ENCODE data around the gene UBE2Q2.

The UBE2Q2 gene

DNA sequence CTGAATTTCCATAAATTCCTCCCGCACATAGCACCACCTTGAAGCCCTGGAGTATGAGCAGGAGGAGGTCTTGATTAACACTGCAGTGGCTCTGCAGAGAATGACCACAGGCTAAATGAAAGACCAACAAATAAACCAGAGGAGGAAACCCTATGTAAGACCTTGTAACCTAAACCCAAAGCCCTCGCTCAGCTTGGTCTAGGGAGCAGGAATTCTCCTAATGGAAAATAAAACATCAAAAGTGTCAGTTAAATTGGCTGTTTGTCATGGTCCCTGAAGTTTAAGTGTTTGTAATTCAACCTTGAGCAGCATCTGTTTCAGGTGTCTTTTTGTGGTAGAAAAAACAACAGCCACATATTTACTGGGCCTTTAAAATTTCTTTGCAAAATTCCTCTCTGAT lies 9.2 kb upstream of the UBE2Q2 start:
- DNase-seq (ENCODE audit: low spot score), result no peak

GRCh38 chr15:75835990-75836958 lies 7.0 kb upstream of the UBE2Q2 start:
- TF ChIP-seq, protein P1, sequence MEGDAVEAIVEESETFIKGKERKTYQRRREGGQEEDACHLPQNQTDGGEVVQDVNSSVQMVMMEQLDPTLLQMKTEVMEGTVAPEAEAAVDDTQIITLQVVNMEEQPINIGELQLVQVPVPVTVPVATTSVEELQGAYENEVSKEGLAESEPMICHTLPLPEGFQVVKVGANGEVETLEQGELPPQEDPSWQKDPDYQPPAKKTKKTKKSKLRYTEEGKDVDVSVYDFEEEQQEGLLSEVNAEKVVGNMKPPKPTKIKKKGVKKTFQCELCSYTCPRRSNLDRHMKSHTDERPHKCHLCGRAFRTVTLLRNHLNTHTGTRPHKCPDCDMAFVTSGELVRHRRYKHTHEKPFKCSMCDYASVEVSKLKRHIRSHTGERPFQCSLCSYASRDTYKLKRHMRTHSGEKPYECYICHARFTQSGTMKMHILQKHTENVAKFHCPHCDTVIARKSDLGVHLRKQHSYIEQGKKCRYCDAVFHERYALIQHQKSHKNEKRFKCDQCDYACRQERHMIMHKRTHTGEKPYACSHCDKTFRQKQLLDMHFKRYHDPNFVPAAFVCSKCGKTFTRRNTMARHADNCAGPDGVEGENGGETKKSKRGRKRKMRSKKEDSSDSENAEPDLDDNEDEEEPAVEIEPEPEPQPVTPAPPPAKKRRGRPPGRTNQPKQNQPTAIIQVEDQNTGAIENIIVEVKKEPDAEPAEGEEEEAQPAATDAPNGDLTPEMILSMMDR (conservative IDR thresholded peaks at IDR 0.05; ENCODE audit: low read depth), result no peak
- DNase-seq (ENCODE audit: low spot score), result no peak
- ChIA-PET CTCF (no interaction called here), POLR2A (ENCODE audit: low non-redundant PET) (no interaction called here)
- no peak overlapping the region for H3K27ac ChIP-seq

More for the DNA sequence above, 9.2 kb upstream of the UBE2Q2 start:
- ChIA-PET CTCF (interaction anchor here (0.7 kb wide), 1 partner anchor 87 kb away, joined by 3 read pairs; no protein-coding TSS in a partner anchor), POLR2A (ENCODE audit: low non-redundant PET) (no interaction called here)
- TF ChIP-seq, protein P1 (conservative IDR thresholded peaks at IDR 0.05; ENCODE audit: low read depth), result no peak
- H3K27ac ChIP-seq, result no peak overlapping the region

DNA sequence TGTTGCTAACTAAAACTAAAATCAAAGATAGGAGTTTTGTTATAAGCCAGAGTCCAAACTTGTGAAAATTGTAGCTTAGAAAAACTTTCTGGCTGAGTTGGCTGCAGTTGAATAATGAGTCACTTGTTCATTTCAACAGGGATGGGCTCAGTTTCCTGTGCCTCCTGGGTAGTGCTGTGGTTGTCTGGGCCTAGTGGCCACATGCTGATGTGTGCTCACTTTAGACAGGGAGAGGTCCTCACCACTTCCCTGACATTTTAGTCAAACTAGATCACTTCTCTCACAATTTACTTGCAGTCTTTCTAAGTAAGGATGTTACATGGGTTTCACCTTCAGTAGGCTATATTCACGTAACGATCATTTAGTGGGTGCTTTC lies 6.3 kb upstream of the UBE2Q2 start:
- TF ChIP-seq, protein P1 (conservative IDR thresholded peaks at IDR 0.05; ENCODE audit: low read depth), result no peak
- ChIA-PET POLR2A (ENCODE audit: low non-redundant PET) (no interaction called here), CTCF (no interaction called here)
- peak; percentile 57 for DNase-seq (ENCODE audit: low spot score)
- H3K27ac ChIP-seq, result peak overlapping the region; percentile 19; the same call in 1 of the 2 replicates

- POLR2A ChIA-PET (ENCODE audit: low non-redundant PET), result no interaction called here
- TF ChIP-seq, protein P1 (conservative IDR thresholded peaks at IDR 0.05; ENCODE audit: low read depth), result no peak
- DNase-seq (ENCODE audit: low spot score), result peak; percentile 41
- CTCF ChIA-PET, result interaction anchor here (0.8 to 1.5 kb wide), 2 partner anchors 31 to 39 kb away, joined by 3 to 6 read pairs; no protein-coding TSS in a partner anchor
- no peak overlapping the region for H3K27ac ChIP-seq
Measured at GRCh38 chr15:75840659-75841058, 2.6 kb upstream of the UBE2Q2 start.

DNA sequence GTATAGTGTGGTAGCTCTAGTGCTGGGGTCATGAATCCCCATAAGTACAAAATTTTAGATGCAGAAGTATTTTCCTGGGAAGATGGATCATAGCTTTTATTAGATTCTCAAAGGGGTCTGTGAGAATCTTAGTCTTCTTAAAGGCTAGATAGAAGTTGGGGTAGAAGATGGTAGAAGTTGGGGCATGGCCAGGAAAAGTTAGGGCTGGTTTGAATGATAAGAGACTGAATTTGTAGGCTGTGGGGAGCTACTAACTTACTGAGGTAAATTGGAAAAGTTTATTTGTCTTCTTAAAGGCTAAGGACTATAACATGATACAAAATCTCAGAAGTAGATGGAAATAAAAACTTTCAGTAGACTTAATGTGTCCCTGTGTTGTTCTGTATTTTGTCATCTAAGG lies 1.6 kb upstream of the UBE2Q2 start:
- TF ChIP-seq, protein P1 (conservative IDR thresholded peaks at IDR 0.05; ENCODE audit: low read depth), result no peak
- POLR2A ChIA-PET (ENCODE audit: low non-redundant PET), result no interaction called here
- no peak overlapping the region for H3K27ac ChIP-seq
- CTCF ChIA-PET, result interaction anchor here (0.5 to 1.5 kb wide), 3 partner anchors 32 to 296 kb away, joined by 3 to 6 read pairs (median 4); no protein-coding TSS in a partner anchor
- DNase-seq (ENCODE audit: low spot score), result no peak

DNA sequence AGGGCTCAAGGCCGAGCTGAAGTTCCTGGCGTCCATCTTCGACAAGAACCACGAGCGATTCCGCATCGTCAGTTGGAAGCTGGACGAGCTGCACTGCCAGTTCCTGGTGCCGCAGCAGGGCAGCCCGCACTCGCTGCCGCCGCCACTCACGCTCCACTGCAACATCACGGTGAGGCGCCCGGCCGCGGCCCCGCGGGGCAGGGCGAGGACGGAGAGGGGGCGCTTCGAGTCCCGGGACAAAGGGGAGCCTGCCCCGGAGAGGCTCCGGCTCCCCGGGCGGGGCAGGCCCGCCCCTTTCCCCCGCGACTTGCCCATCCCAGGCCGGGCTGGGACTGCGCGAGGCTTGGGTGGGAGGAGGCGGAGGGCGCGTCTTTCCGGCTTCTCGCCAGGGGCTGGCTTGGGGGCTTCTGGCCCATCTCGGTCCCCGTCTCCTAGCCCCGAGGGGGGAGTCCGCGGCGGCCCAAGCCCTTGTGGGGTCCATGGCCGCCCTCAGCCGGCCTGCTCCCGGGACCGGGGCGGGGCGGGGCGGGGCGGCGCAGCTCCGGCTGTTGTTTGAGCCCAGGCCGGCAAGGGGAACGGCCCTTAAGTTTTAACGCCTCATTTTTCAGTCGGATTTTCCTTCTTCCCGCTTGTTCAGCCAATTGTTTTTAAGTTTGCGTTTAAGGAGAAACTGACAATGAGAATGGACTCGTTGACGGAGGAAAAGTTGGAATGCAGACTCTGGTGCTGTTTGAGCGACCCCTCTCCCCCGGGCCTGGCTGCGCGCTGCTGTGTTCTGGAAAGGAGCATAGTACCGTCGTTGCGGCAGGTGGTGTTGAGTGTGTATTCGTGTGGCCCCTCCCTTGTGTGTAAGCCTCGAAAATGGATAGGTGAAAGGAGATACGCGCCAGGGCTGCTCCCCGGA lies 683 bp downstream of the UBE2Q2 start:
- TF ChIP-seq, protein P1 (conservative IDR thresholded peaks at IDR 0.05; ENCODE audit: low read depth), result no peak
- POLR2A ChIA-PET (ENCODE audit: low non-redundant PET), result interaction anchor here (0.7 kb wide), 1 partner anchor 30 kb away, joined by 3 read pairs; no protein-coding TSS in a partner anchor
- peak overlapping the region; percentile 89 for H3K27ac ChIP-seq
- DNase-seq (ENCODE audit: low spot score), result peak; percentile 77
- CTCF ChIA-PET, result interaction anchor here (0.6 kb wide), 1 partner anchor 99 kb away, joined by 3 read pairs; no protein-coding TSS in a partner anchor
